ENCODE measurements around the gene GPI. TPM values are rescaled to one million over a fixed set of nuclear protein-coding genes. Genes with fewer than 3 reads are reported as not detected.

GPI gene
- total and polyA plus RNA-seq, 9 of the 15 experiments (the other 6 are each of a cell fraction or from before 2014, with no cell fraction given), result 88.3 to 358 (median 122) TPM

GRCh38 chr19:34336781-34337271 lies 28.2 kb upstream of the GPI start (continued):
- TF ChIP-seq ZNF395 (CRISPR knock-in tag; IDR thresholded peaks at IDR 0.05) (no peak), REST (IDR thresholded peaks at IDR 0.05; ENCODE audit: borderline replicate concordance) (peak; percentile 47; the same call in 1 of the 2 replicates), REST (CRISPR knock-in tag; IDR thresholded peaks at IDR 0.05; ENCODE audit: low read depth) (no peak), EGR1 (conservative IDR thresholded peaks at IDR 0.05) (peak; percentile 77), KLF10 (CRISPR knock-in tag; IDR thresholded peaks at IDR 0.05) (no peak)

Measured in K562 (cell line).